HepG2 (cell line): Measurements from ENCODE around the gene ABCC8.

ENCODE experiments used
- ASH2L ChIP-seq: fragments of 300-600, 200-600 bp; sonication (generic); IDR thresholded peaks from 2 replicates; pipeline ENCODE4 v1.7.0; 2017; ENCODE audit warnings: low read depth, mild to moderate bottlenecking, moderate library complexity, mixed read lengths, low read length; ENCODE audit not compliant: insufficient read length
- MYC ChIP-seq: sonication (generic); formaldehyde crosslinking; IDR thresholded peaks from 2 replicates; pipeline ENCODE4 v1.9.0; 2021; ENCODE audit warnings: missing genetic modification reagents, borderline replicate concordance
- POLR2A ChIP-seq, 2 experiments: IDR thresholded peaks; 2 replicates each; pipeline ENCODE4 v1.6.1; 2011; ENCODE audit warnings: low read depth in 2 of 2, low read length in 2 of 2, mild to moderate bottlenecking in 1 of 2, moderate library complexity in 1 of 2; ENCODE audit not compliant: insufficient read depth in 1 of 2
- RBM39 ChIP-seq: fragments of 200-400 bp; formaldehyde crosslinking; IDR thresholded peaks from one replicate; pipeline ENCODE4 v1.6.1; 2018; ENCODE audit warnings: antibody characterized with exemption, mild to moderate bottlenecking, low read depth, low read length; ENCODE audit not compliant: poor library complexity, severe bottlenecking
- SRF ChIP-seq: IDR thresholded peaks from 2 replicates; pipeline ENCODE4 v1.6.1; 2011; ENCODE audit warnings: mild to moderate bottlenecking, low read depth, low read length, moderate library complexity
- SUZ12 ChIP-seq: fragments of 150-350 bp; IDR thresholded peaks from 2 replicates; pipeline ENCODE4 v1.6.1; 2014; ENCODE audit warnings: low read depth, low read length
- TOE1 ChIP-seq: sonication (generic); formaldehyde crosslinking; IDR thresholded peaks from 2 replicates; pipeline ENCODE4 v1.4.0; 2020; ENCODE audit warnings: mild to moderate bottlenecking, missing genetic modification reagents
- YY1 ChIP-seq: IDR thresholded peaks from 2 replicates; pipeline ENCODE4 v1.6.1; 2011; ENCODE audit warnings: low read length, low read depth, moderate library complexity, mild to moderate bottlenecking; ENCODE audit not compliant: insufficient read depth, insufficient replicate concordance
- ZC3H13 ChIP-seq: sonication (generic); formaldehyde crosslinking; IDR thresholded peaks from 2 replicates; pipeline ENCODE4 v1.8.1; 2023; ENCODE audit warnings: mild to moderate bottlenecking, missing genetic modification reagents, moderate library complexity
- ZNF550 ChIP-seq: sonication (generic); formaldehyde crosslinking; IDR thresholded peaks from 2 replicates; pipeline ENCODE4 v1.4.0; 2020; ENCODE audit warnings: mild to moderate bottlenecking, missing genetic modification reagents, borderline replicate concordance

DNA sequence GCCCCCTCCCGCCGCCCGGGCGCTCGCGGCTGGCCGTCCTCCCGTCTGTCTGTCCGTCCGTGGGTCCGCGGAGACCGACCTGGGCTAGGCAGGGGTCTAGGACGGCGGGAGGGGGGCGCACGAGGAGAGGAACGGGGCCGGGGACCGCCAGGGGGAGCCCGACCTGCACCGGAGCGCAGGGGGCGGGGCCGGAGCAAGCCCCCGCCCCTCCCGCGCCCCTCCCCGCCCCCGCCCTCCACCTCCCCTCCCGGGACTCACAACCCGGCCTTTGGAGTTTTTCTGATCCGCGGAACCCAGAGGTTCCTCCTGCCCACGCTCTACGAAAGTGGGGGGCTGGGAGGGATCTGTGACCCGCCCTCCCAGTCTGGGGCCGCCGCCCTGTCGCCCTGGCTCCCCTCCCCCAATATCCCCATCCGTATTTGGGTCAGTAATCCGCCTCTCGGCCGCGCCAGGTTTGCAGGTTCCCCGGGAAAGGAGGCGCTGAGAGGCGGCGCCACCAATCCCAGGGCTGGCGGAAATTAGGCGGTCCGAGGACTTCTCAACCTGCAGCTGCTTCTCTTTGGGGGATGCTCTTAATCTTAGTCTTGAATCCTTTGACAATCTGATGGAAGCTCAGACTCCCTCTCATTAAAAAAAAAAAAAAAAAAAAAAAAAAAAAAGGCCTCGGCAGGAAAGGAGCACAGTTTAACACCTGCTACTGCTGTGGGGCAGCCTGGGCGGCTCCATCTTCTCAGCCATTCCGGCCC is 87.3 kb downstream of the ABCC8 start:
- TF ChIP-seq ZC3H13 (no peak), ZNF550 (CRISPR knock-in tag) (no peak), POLR2A (IDR thresholded peaks at IDR 0.05; ENCODE audit: insufficient read depth in 1 of 2, low read depth in 2 of 2, low read length in 2 of 2) (no peak), ASH2L (peak; percentile 67), SRF (no peak), RBM39 (no peak), SUZ12 (no peak), MYC (CRISPR knock-in tag) (peak; percentile 32; the same call in 1 of the 2 replicates), YY1 (peak; percentile 13), TOE1 (CRISPR knock-in tag) (no peak)
